CD4-positive, alpha-beta T cell treated with Interleukin-6 for 4 hours (primary cell): ENCODE data around the gene S1PR5.

Experiments used
- DNase-seq: peaks from one replicate; pipeline ENCODE4 v3.0.0-alpha.2; 2020; ENCODE audit warnings: mixed read lengths

S1PR5 gene

DNA sequence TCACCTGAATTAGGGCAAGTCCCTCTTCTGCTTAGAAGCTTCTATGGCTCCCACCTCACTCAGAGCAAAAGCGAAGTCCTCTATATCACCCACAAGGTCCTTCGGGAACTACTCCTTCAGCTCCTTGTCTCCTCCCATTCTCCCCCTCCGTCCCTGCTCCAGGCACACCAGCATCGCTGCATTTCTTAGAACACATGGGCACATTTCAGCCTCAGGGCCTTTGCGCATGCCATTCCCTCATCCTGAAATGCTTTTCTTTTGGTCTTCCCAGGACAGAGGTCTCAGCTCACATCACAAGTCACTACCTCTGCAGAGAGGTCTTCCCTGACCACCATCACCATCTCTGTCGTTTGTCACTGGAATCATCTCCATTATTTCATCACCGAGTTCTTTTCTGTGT, 4.0 kb downstream of the S1PR5 start:
- DNase-seq: no peak

DNA sequence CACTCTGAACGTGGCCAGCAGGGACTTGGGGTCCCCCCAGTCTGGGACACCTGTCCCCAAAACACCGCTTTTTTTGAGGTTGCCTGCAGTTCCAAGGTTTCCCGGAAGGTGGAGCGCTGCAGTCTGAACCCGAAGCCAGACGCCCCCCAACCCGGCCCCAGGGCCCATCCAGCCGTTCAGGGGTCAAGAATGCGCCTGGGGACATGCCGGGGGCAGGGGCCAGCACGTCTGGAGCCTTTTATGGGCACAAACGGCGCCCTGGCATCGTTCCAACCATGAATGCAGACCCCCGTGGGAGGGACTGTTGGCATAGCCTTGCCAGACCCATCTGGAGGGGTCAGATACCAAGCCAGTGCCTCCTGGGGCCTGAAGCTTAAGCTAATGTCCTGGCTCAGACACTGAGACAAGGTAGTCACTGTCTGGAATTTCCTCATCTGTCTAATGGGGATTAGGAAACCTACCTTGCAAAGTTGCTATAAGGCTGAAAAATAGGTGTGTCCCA, 6.9 kb downstream of the S1PR5 start:
- peak; percentile 65 for DNase-seq

DNA sequence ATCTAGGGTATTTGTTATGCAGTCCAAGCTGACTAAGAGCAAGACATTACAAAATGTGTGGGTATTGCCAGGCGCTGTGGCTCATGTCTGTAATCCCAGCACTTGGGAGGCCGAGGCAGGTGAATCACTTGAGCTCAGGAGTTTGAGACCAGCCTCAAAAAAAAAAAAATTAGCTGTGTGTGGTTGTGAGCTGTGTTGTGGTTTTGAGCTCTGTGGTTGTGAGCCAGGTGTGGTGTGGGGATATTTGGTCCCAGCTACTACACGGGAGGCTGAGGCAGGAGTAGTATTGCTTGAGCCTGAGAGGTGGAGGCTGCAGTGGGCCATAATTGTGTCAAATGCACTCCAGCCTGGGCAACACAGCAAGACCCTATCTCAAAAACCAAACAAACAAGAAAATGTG, 8.5 kb downstream of the S1PR5 start:
- DNase-seq: peak; percentile 10

DNA sequence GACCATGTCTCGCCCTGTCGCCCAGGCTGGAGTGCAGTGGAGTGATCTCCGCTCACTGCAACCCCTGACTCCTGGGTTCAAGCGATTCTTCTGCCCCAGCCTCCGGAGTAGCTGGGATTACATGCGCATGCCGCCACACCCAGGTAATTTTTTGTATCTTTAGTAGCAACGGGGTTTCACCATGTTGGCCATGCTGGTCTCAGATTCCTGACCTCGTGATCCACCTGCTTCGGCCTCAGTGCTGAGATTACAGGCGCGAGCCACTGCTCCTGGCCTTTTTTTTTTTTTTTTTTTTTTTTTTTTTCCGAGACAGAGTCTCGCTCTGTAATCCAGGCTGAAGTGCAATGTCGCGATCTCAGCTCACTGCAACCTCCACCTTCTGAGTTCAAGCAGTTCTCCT, 9.2 kb downstream of the S1PR5 start:
- DNase-seq: no peak

DNA sequence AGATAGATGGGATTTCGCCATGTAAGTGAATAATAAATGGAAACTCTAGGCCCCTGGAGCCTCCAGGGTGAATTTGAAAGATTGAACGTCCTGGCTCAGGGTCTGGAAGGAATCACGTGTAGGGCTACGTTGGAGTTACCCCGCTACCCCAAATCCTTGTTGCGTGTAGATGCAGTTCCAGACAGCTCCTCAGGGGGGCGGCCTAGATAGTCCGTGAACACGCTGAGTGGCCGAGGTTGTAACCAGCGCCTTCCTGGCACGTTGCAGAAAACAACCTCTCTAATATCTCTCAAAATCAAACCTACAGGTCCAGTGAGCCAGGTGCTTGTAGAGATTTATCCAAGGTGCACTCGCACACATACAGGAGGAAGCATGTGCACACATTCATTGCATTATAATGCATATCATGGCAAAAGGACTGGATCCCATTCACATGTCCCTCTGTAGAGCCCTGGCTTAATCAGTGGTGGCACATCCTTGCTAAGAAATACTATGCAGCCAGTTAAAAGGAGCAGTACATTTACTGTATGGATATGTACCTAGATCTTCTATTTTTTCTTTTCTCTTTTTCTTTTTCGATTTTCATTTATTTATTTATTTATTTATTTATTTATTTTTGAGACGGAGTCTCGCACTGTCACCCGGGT, 11.5 kb downstream of the S1PR5 start:
- peak; percentile 86 for DNase-seq

DNA sequence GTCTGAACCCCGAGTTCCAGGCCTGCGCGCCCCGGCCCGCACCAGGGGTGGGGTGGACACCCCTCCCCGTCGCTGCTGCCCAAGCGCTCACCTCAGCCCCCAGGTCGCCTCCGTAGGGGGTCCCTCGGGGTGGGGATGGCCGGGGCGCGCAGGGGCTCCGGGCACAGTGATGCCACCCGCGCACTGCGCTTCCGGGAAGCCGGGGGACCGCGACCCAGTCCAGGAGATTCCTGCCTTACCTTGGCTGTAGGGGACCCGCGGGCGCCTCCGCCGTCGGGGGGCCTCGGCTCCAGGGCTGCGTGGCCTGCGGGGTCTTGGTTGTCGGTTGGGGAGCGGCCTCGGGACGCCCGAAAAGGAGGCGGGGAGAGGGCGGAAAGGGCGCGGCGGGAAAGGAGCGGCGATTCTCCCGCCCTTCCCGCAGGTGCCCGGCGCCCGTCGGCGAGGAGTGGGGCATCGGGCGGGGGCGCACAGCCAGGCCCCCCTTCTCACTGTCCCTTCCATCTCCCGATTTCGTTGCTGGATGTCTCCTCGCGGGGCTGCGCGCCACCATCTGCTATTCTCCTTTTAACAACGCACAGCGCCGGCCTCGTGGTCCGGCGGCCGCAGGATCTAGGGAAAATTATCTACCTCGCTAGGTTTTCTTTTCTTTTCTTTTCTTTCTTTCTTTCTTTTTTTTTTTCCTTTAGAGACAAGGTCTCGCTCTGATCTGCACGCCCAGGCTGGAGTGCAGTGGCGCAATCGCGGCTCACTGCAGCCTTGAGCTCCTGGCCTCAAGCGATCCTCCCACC, 14.1 kb downstream of the S1PR5 start, which contains the start of gene KEAP1:
Gene KEAP1 (minus strand): TSS at position 355 of the 788 bp plus-strand sequence. CDS start 3,323 bp downstream, outside the sequence.
- DNase-seq: peak; percentile 47

DNA sequence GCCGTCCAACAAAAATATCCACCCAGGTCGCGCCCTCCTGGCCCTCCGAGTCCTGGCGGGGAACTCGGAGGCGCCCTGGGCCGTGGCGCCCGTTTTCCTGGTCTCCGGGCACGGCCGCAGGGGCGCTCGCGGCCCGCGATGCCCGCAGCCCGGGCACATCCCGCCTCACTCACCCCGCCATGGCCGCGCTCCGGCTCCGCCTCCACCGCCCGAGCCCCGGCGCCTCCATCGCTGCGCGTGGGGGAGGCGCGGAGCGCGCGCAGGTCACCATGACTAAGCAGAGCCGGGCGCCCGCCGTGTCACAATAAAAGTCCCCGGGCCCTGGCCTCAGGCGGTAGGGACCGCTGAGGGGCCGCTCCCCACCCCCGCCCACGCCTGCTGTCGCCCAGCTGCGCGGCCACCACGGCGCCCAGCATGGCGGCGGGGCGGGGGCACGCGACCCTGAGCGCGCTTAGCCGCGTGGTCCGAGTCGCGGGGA, 14.7 kb downstream of the S1PR5 start:
- DNase-seq: peak; percentile 90

DNA sequence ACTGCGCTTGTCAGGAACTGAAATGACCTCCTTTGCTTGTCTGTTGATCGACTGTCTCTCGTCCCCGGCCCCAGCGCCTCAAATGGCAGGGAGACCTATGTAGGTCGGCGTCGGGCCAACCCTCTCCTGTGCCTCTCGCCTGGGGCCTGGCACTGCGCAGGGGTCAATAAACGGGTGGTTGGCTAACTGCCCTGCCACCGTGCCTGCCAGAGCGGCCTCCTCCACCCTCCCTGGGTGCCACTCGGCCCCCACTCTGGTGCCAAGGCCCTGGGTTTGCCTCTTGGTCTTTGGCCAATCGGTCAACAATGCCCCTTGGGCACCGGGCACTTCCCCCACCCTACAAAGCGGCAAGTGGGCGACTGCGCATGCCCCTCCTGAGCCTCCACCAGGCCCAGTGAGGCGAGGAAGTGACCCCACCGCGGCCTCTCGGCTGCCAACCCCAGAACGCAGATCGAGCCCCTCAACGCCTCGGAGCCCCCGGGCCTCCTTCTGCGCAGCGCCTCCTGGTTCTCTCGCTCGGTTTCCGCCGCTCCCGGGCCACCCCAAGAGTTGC, 15.2 kb downstream of the S1PR5 start:
- peak; percentile 55 for DNase-seq

DNA sequence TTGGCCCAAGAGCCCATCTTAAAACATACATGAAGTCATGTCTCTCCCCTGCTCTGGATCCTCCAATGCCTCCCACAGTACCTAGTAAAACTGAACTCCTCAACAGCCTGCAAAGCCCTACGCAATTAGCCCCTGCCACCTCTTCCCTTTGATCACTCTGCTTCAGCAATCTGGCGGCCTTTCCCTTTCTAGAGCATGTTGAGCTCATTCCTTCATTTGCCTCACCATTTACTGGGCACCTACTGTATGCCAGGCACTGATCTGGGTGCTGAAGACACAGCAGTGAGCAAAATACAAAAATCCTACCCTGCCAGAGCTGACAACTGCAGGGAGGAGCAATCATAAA, 17.0 kb downstream of the S1PR5 start:
- DNase-seq: no peak

DNA sequence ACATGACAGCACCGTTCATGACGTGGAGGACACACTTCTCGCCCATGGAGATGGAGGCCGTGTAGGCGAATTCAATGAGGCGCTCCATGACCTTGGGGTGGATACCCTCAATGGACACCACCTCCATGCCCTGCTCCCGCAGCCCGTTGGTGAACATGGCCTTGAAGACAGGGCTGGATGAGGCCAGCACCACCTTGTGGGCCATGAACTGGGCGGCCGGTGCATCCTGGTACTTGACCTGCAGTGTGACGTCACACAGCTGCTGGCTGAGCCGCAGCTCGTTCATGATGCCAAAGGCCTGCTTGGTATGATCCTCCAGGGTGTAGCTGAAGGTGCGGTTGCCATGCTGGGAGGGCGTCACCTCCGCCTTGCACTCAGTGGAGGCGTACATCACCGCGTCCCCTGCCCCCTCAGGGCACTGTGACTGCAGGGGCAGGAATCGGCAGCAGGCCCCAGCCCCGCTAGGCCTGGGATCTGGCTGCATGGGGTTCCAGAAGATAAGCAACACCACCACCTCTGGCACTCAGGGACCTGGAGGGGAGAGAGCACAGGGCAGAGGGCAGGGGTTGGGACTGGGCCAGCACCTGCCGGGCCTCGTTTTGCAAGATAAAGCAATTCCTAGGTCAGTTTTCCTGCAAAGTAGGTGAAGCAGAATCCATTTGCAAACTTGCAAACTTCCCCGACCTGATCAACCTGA, 17.5 kb downstream of the S1PR5 start:
- no peak for DNase-seq

DNA sequence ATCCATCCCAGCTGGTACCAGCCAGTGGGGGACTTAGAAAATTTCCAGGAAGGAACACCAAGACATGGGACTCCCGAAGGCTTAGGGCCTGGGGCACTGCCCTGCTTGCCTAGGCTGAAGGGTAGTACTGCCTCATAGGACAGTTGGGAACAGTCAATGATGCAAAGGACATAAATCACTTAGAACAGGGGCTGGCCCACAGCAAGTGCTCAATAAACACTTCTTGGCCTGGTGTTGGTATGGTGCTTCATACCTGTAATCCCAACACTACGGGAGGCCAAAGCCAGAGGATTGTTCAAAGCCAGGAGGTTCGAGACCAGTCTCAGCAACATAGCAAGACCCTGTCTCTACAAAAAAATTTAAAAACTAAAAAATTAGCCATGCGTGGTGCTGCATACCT, 19.9 kb downstream of the S1PR5 start:
- no peak for DNase-seq

DNA sequence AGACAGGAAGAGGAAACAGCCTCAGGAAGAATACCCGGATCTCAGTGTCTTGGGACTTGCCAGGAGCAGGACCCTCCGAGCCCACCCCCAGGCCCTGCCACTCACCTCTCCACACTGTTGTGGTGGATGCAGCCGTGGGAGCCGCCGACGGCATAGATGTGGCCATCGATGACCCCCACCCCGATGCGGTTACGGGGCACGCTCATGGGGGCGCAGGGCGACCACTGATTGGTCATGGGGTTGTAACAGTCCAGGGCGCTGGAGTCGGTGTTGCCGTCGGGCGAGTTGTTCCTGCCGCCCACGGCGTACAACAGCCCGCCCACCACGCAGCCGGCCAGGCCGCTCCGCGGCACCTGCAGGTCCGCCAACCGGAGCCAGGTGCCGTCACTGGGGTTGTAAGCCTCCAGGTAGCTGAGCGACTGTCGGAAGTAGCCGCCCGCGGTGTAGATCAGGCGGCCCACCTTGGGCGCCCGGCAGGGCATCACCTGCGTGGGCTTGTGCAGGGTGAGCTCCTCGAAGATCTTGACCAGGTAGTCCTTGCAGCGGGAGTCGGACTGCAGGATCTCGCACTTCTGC, 25.7 kb downstream of the S1PR5 start:
- no peak for DNase-seq

DNA sequence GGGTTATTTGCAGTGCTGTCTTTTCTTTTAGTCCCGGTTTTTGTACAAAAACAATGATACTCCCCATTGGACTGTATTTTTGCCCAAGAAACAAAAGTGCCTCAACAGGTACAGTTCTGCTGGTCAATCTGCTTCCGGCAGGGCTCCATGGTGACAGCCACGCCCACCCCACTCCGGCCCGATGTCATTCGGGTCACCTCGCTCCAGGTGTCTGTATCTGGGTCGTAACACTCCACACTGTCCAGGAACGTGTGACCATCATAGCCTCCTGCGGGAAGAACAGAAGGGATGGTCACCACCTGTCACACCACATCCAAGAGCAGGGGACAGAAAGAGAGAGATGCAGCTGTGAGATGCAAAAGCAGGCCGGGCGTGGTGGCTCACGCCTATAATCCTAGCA, 30.7 kb downstream of the S1PR5 start:
- no peak for DNase-seq

DNA sequence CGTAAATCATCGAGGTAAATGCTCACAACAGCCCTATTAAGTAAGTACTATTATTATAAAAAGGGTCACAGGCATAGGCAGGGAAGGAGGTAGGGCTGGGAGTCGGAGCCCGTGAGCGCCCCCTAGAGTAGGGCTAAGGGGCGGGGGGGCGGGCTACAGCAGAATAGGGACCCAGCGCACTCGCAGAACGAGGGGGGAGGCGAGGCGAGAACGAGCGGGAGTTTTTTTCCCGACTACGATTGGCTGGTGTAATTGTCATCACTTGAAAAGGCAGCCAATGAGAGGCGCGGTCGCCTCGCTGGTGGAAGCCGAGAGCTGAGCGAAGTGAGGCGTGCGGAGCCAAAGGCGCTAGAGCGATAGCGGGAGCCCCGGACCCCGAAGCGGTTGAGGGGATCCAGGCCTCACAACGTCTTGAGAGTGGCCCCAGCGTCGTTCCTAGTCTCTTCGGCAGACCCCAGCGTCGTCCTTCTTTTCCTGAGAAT, 38.3 kb downstream of the S1PR5 start:
- DNase-seq: peak; percentile 93

DNA sequence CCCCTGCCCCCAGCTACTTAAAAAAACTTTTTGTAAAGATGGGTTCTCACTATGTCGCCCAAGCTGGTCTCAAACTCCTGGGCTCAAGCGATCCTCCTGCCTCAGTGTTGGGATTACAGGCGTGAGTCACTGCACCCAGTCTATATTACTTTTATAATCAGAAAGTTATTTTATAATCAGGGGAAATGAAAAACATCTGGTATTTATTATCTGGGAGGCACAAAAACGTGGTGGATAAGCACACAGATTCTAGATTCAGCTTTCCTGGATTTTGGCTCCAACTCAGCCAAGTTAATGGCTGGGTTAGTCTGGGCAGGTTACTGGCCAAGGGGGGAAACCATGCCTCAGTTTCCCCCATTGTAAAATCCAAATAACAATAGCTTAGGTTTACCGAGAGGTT, 38.8 kb downstream of the S1PR5 start:
- DNase-seq: no peak

DNA sequence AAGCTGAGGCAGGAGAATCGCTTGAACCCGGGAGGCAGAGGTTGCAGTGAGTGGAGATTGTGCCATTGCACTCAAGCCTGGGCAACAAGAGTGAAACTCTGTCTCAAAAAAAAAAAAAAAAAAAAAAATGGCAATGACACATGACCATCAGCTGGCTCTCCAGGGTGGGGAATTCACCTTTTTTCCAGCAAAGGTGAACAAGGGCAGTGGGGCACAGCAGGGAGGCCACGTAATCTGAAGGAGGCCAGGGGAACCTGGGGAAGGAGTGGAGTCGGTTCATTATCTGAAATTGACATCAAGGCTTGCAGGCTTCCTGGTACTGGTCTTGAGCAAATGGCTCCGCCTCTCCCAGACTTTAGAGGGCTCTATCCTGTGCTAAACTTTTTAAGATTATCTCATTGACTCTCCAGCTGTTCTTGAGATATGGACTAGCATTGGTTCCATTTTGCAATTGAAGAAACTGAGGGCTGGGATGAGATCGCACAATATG, 42.2 kb downstream of the S1PR5 start:
- DNase-seq: no peak

DNA sequence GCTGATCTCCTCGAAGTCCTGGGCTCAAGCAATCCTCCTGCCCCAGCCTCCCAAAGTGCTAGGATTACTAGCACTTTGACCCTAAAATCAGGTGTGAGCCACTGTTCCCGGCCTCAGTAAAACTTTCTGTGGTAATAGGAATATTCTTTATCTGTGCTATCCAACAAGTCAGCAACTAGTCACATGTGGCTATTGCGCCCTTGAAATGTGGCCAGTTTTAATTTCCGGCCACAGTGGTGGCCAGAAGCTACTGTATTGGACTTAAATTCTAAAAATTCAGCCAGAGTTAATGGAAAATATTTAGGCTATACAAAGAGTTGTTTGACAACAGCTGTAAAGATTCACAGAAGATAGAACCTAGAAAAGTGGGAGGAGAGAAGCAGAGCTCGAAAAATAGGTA, 44.1 kb downstream of the S1PR5 start:
- DNase-seq: no peak

DNA sequence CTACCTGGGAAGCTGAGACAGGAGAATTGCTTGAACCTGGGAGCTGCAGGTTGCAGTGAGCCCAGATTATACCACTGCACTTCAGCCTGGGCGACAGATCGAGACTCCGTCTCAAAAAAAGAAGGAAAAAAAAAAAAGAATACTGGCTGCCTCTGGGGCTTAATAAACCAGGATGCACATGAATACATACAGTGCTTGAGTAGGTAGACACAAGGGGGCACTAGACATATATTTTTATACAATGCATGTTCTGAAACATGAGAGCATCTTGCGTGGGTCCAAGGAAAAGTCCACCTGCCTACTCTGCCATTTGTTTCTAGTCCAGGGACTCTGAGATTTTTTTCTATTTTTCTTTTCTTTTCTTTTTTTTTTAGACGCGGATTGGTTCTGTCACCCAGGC, 45.3 kb downstream of the S1PR5 start:
- no peak for DNase-seq

DNA sequence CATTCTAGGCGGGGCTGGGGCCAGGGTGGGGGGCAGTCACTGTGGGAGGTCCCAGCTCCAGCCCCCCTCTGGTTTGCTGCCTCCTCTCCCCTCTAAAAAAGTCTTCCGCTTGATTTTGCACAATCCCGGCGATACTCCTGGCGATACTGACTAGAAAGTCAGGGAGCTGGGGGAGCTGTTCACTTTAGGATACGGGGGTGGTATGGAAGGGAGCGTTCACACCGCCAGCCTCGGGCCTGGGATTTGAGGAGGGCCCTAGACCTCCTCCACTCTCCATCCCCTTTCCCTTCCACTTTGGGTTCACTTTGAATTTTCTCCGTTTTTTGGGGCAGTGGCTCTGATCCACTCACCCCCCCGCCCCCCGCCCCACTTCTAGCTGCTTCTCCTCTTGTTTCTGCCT, 49.1 kb downstream of the S1PR5 start:
- DNase-seq: no peak

DNA sequence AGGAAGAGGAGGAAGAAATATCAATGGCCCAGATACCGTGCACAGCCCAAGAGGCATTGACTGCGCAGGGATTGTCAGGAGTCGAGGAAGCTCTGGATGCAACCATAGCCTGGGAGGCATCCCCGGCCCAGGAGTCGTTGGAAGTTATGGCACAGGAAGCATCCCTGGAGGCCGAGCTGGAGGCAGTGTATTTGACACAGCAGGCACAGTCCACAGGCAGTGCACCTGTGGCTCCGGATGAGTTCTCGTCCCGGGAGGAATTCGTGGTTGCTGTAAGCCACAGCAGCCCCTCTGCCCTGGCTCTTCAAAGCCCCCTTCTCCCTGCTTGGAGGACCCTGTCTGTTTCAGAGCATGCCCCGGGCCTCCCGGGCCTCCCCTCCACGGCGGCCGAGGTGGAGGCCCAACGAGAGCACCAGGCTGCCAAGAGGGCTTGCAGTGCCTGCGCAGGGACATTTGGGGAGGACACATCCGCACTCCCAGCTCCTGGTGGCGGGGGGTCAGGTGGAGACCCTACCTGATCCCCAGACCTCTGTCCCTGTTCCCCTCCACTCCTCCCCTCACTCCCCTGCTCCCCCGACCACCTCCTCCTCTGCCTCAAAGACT, 50.0 kb downstream of the S1PR5 start:
- no peak for DNase-seq

DNA sequence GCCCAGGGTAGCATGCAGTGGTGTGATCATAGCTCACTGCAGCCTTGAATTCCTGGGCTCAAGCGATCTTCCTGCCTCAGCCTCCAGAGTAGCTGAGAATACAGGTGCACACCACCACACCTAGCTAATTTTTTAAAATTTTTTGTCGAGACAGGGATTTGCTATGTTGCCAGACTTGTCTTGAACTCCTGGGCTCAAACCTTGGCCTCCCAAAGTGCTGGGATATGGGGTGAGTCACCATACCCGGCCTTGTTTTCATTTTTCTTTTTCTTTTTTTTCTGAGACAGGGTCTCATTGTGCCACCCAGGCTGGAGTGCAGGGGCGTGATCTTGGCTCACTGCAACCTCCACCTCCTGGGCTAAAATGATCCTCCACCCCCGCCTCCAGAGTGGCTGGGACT, 52.8 kb downstream of the S1PR5 start:
- no peak for DNase-seq
